ENCODE data around the gene TMEM171. TPM values are rescaled to one million over a fixed set of nuclear protein-coding genes. Genes with fewer than 3 reads are reported as not detected.

The TMEM171 gene
- total and polyA plus RNA-seq, 4 donors = 1.0 to 2.1 (median 1.4) TPM; not detected in 1

GRCh38 chr5:73157414-73158303 is 37.3 kb downstream of the TMEM171 start:
- WGBS = 87% methylated on average over 6 of the region's 6 CpGs
- Histone ChIP-seq H3K27me3 (ENCODE audit: control insufficient read depth in 4 of 4, insufficient read depth in 4 of 4, low read length in 3 of 4) (no peaks in the 10 kb centered on the region), H3K27ac (ENCODE audit: low read depth in 1 of 2, low read length in 2 of 2) (no peak overlapping the region), H3K4me1 (ENCODE audit: control insufficient read depth in 4 of 4, insufficient read depth in 4 of 4, low read length in 3 of 4) (no peaks in the 10 kb centered on the region), H3K4me3 (ENCODE audit: low read depth in 1 of 3, low read length in 3 of 3) (no peak overlapping the region), H3K9me3 (ENCODE audit: control insufficient read depth in 4 of 4, low read length in 3 of 4) (no peaks in the 10 kb centered on the region), H3K9ac (ENCODE audit: low read depth in 1 of 2, low read length in 2 of 2) (no peak overlapping the region), H3K36me3 (ENCODE audit: control insufficient read depth in 4 of 4, insufficient read depth in 3 of 4, low read depth in 1 of 4, low read length in 3 of 4) (no peaks in the 10 kb centered on the region)
- TF ChIP-seq TAF1 (conservative IDR thresholded peaks at IDR 0.05) (no peak), JUND (IDR thresholded peaks at IDR 0.05) (no peak), FOXA1 (IDR thresholded peaks at IDR 0.05) (no peak), REST (IDR thresholded peaks at IDR 0.05) (no peak), EGR1 (IDR thresholded peaks at IDR 0.05; ENCODE audit: low read depth in 2 of 2) (no peak), CTCF (IDR thresholded peaks at IDR 0.05; ENCODE audit: low read depth, low read length, missing input control) (no peak), ATF3 (IDR thresholded peaks at IDR 0.05) (no peak), HNF4G (IDR thresholded peaks at IDR 0.05) (no peak), YY1 (IDR thresholded peaks at IDR 0.05) (no peak), SP1 (IDR thresholded peaks at IDR 0.05) (no peak), ZBTB33 (IDR thresholded peaks at IDR 0.05) (no peak), HNF4A (conservative IDR thresholded peaks at IDR 0.05) (no peak)
- no peak for DNase-seq (ENCODE audit: low spot score)

GRCh38 chr5:73158313-73158712 is 37.9 kb downstream of the TMEM171 start:
- no peak overlapping the region for H3K9ac ChIP-seq (ENCODE audit: low read depth in 1 of 2, low read length in 2 of 2)
- 93% methylated on average over 4 of the region's 4 CpGs for WGBS
- no peak for TF ChIP-seq HNF4G (IDR thresholded peaks at IDR 0.05)
- no peak for TF ChIP-seq TAF1 (conservative IDR thresholded peaks at IDR 0.05)
- no peak for TF ChIP-seq EGR1 (IDR thresholded peaks at IDR 0.05; ENCODE audit: low read depth in 2 of 2)
- TF ChIP-seq MAX (IDR thresholded peaks at IDR 0.05) = no peak

More at GRCh38 chr5:73158313-73158712, 37.9 kb downstream of the TMEM171 start:
- H3K9me3 ChIP-seq (ENCODE audit: control insufficient read depth in 4 of 4, low read length in 3 of 4) = no peaks in the 10 kb centered on the region
- no peak overlapping the region for H3K4me3 ChIP-seq (ENCODE audit: low read depth in 1 of 3, low read length in 3 of 3)
- no peak for DNase-seq (ENCODE audit: low spot score)
- H3K4me1 ChIP-seq (ENCODE audit: control insufficient read depth in 4 of 4, insufficient read depth in 4 of 4, low read length in 3 of 4) = no peaks in the 10 kb centered on the region
- H3K27ac ChIP-seq (ENCODE audit: low read depth in 1 of 2, low read length in 2 of 2) = no peak overlapping the region
- H3K36me3 ChIP-seq (ENCODE audit: control insufficient read depth in 4 of 4, insufficient read depth in 3 of 4, low read depth in 1 of 4, low read length in 3 of 4) = no peaks in the 10 kb centered on the region
- H3K27me3 ChIP-seq (ENCODE audit: control insufficient read depth in 4 of 4, insufficient read depth in 4 of 4, low read length in 3 of 4) = no peaks in the 10 kb centered on the region

Data from liver (tissue), 9 donors.